Fibroblast of villous mesenchyme (primary cell): ENCODE data around the gene HMCN2. TPM values are rescaled to one million over a fixed set of nuclear protein-coding genes. Genes with fewer than 3 reads are reported as not detected.
"Not testable (repeated sequence)": the region's sequence is repeated elsewhere in the genome, so short reads cannot be mapped to it uniquely, and the experiment has no call there.

ENCODE experiments used
- DNase-seq: peaks from one replicate; pipeline ENCODE4 v3.0.0-alpha.2; 2010; ENCODE audit warnings: low read depth
- H3K4me3 ChIP-seq: 2 replicates; pipeline ENCODE4 v1.5.1; 2011; ENCODE audit warnings: low read depth, mild to moderate bottlenecking, low read length
- total RNA-seq: library from RNA; depleted of rRNA; stranded (reverse); fragments of >200 nt; gene quantifications from 2 replicates; pipeline ENCODE4 v1.2.3, GENCODE V29; 2012
- TF ChIP-seq, protein P1 (sequence below): IDR thresholded peaks from 2 replicates; pipeline ENCODE4 v1.5.1; 2012; ENCODE audit warnings: low read depth, mild to moderate bottlenecking, low read length; ENCODE audit not compliant: insufficient read depth

Gene HMCN2
- total RNA-seq, 1 donor = not detected

DNA sequence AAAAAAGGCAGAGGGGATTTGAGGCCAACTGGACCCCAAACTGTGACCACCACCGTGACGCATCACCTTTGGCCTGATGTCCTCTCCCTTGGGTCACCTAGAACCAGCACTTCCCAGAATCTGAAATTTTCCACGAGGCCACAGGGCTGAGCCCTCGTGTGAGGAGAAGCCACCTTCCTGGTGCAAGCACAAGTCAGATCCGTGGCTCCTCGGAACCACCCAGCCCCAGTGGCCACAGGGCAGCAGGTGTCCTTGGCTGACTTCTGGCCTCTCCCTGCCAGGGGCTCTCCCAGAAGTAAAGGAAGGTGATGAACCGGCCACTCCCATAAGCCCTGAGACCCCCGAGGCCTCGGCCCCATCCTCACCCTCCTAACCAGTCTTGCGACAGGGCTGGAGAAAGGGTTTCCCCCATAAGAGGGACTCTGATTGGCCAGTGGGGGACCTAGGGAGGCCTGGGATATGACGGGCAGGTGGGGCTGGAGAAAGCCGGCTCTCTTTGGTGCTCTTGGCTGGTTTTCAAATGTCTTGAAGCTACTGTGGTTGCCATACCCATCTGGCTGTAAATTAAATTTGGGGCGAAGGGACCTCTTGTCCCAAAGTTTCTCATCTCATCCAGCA, 20.9 kb upstream of the HMCN2 start:
- TF ChIP-seq, protein P1, sequence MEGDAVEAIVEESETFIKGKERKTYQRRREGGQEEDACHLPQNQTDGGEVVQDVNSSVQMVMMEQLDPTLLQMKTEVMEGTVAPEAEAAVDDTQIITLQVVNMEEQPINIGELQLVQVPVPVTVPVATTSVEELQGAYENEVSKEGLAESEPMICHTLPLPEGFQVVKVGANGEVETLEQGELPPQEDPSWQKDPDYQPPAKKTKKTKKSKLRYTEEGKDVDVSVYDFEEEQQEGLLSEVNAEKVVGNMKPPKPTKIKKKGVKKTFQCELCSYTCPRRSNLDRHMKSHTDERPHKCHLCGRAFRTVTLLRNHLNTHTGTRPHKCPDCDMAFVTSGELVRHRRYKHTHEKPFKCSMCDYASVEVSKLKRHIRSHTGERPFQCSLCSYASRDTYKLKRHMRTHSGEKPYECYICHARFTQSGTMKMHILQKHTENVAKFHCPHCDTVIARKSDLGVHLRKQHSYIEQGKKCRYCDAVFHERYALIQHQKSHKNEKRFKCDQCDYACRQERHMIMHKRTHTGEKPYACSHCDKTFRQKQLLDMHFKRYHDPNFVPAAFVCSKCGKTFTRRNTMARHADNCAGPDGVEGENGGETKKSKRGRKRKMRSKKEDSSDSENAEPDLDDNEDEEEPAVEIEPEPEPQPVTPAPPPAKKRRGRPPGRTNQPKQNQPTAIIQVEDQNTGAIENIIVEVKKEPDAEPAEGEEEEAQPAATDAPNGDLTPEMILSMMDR = no peak
- DNase-seq = no peak
- no peak overlapping the region for H3K4me3 ChIP-seq

DNA sequence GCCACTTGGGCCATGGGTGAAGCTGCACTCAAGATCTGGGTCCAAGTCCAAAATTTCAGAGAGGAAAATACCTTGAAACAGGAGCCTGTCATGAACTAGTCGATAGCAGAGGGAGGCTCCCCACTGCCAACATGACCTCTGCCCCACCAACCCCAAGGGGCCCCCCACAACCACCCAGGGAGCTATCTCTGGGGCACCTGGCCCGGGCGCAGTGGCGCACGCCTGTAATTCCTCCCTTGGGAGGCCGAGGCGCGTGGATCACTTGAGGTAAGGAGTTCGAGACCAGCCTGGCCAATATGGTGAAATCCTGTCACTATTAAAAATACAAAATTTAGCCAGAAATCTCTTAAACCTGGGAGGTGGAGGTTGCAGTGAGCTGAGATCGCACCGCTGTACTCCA, 20.1 kb upstream of the HMCN2 start:
- DNase-seq = no peak
- TF ChIP-seq, protein P1 = no peak
- H3K4me3 ChIP-seq = no peak overlapping the region

DNA sequence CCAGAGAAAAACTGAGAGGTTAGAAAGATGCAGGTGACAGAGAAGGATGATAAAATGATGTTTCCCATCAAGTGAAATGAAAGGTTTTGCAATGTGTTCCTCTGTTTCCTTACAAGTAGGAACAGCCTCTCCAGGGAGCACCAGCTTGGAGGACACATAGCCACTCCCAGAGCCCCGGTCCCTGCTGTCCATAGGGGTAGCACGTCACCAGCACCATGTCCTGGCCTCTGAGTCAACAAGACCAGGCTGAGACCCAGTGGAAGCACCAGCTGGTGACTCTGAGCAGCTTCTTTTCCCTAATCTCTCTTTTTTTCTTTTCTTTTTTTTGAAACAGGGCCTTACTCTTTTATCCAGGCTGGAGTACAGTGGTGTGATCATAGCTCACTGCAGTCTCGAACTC, 19.4 kb upstream of the HMCN2 start:
- no peak for DNase-seq
- TF ChIP-seq, protein P1 = no peak
- H3K4me3 ChIP-seq = no peak overlapping the region

DNA sequence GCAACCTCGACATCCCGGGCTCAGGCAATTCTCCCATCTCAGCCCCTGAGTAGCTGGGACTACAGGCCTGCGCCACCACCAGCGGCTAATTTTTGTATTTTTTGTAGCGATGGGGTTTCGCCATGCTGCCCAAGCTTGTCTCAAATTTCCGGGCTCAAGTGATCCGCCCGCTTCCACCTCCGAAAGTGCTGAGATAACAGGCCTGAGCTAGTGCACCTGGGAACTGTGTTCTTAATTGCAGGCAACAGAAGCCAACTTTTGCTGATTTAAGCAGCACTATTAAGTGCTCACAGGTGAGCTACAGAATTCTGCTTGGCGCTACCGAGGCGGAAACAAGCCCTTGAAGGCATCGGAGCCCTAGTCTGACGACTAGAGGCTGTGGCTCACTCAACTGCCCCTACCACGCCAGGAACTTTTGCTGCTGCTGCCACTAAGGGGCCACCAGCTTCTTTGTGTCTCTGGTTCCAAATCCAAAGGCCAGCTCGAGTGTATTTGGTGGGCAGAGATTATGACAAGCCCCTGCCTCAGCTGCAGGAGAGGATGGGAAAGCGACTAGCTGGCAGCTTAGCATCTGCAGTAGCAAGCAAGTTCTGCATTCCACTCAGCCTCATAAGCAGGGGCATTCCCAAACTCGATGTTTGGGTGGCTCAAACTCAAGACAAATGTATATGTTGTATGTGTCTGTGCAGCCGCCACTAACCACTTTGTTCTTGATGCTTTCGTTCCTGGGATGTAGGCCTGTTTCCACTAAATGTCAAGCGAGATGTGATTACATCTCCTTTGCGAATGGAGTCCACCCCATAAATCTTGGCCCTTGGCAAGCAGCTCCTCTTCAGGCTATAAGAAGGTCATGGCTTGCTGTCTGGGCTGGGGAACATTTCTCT, 10.6 kb upstream of the HMCN2 start:
- no peak overlapping the region for H3K4me3 ChIP-seq
- TF ChIP-seq, protein P1 = no peak
- no peak for DNase-seq

DNA sequence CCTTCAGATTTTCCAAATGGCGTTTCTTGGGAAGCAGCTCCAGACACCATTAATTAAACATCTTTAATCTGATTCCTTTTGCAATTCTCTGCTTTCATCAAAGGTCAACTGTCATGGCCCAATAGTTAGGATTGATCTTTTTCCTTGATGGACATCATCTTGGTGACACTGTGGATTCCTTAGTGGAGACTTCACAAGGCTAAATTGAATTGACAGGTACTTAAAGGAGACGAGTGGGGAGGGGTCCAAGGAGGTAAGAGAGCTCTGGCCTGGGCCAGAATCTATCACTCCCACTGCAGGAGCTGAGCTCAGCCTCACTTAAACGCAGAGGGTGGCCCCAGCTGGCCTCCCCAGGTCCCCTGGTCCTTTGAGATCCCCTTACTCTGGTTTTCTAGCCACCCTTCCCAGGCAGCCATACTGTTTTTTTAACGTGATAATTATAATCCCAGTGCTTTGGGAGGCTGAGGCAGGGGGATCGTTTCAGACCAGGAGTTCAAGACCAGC, 9.9 kb upstream of the HMCN2 start:
- DNase-seq = no peak
- TF ChIP-seq, protein P1 = no peak
- no peak overlapping the region for H3K4me3 ChIP-seq

DNA sequence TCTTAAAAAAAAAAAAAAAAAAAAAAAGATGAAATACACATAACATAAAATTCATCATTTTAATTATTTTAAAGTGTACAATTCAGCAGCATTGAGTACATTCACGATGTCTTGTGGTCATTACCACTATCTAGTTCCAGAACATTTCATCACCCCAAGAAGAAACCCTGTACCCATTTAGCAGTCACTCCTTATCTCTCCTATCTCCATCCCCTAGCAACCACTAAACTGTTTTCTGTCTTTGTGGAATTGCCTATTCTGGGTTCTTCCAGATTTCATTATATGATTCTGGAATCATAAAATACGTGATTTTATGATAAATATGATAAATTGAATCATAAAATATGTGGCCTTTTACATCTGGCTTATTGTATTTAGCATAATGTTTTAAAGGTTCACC, 8.9 kb upstream of the HMCN2 start:
- TF ChIP-seq, protein P1 = no peak
- no peak overlapping the region for H3K4me3 ChIP-seq
- DNase-seq = no peak

DNA sequence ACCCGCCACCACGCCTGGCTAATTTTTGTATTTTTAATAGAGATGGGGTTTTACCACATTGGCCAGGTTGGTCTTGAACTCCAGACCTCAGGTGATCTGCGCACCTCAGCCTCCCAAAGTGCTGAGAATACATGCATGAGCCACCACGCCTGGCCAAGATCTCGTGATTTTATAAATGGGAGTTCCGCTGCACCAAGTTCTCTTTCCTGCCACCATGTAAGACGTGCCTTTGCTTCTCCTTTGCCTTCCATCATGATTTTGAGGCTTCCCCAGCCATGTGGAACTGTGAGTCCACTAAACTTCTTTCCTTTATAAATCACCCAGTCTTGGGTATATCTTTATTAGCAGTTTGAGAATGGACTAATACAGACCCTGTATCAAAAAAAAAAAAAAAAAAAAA, 7.4 kb upstream of the HMCN2 start:
- DNase-seq, H3K4me3 ChIP-seq: not testable (repeated sequence)
